ENCODE data around the gene MYCN.

DNA sequence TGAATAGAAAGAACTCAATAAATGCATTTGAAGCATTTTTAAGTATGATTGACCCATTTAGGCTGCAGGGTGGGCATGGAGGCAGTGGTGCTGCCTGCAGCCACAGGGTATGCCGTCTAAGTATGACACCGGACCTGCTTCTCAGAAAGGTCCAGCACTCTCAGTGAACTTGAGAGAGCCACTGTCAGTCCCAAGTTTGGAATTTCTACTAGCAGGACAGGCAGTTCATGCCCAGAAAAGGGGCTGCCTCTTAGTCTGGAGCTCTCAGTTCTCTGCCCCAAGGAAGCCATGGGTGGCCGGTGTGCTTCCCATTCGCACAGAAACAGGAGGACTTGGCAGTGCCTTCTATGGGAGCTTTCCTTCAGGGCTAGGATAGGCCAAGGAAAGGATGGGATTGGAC is 24.0 kb upstream of the MYCN start:
- TF ChIP-seq EP300 (IDR thresholded peaks at IDR 0.05; ENCODE audit: borderline replicate concordance) (no peak), REST (IDR thresholded peaks at IDR 0.05; ENCODE audit: low read depth) (no peak), EGR1 (IDR thresholded peaks at IDR 0.05) (no peak), RAD21 (IDR thresholded peaks at IDR 0.05; ENCODE audit: low read depth) (no peak), CREB1 (IDR thresholded peaks at IDR 0.05; ENCODE audit: low read depth) (no peak), TAF1 (IDR thresholded peaks at IDR 0.05; ENCODE audit: low read depth) (no peak), NFIC (IDR thresholded peaks at IDR 0.05) (no peak), ZBTB7A (IDR thresholded peaks at IDR 0.05; ENCODE audit: low read depth) (no peak), FOXM1 (IDR thresholded peaks at IDR 0.05; ENCODE audit: borderline replicate concordance, low read depth) (no peak), TCF12 (IDR thresholded peaks at IDR 0.05; ENCODE audit: low read depth) (no peak), YY1 (IDR thresholded peaks at IDR 0.05; ENCODE audit: low read depth) (no peak), MAX (IDR thresholded peaks at IDR 0.05) (no peak), CEBPB (IDR thresholded peaks at IDR 0.05) (no peak)

Measured in Ishikawa (cell line).